Kidney epithelial cell (primary cell): Measurements from ENCODE around the gene UGT2B7. TPM values are rescaled to one million over a fixed set of nuclear protein-coding genes. Genes with fewer than 3 reads are reported as not detected.
"Not testable (repeated sequence)": the region's sequence is repeated elsewhere in the genome, so short reads cannot be mapped to it uniquely, and the experiment has no call there.

Source experiments
- DNase-seq: peaks from one replicate; pipeline ENCODE4 v3.0.0-alpha.2; 2010; ENCODE audit warnings: low read depth
- H3K27me3 ChIP-seq: 2 replicates; pipeline ENCODE4 v1.6.0; 2011; ENCODE audit warnings: low read length; ENCODE audit not compliant: control insufficient read depth, insufficient read depth
- H3K36me3 ChIP-seq: 2 replicates; pipeline ENCODE4 v1.5.1; 2011; ENCODE audit warnings: low read length; ENCODE audit not compliant: control insufficient read depth, insufficient read depth
- H3K4me3 ChIP-seq: 2 replicates; pipeline ENCODE4 v1.5.1; 2011; ENCODE audit warnings: low read depth, mild to moderate bottlenecking, control low read depth, low read length
- total RNA-seq: library from RNA; depleted of rRNA; stranded (reverse); fragments of >200 nt; gene quantifications from 2 replicates; pipeline ENCODE4 v1.2.3, GENCODE V29; 2015
- TF ChIP-seq, protein P1 (sequence below): IDR thresholded peaks from 2 replicates; pipeline ENCODE4 v1.5.1; 2011; ENCODE audit warnings: mild to moderate bottlenecking, moderate library complexity, low read length, control low read depth, inconsistent platforms; ENCODE audit not compliant: insufficient read depth, poor library complexity, severe bottlenecking

Gene UGT2B7
- total RNA-seq = 42.7 and 45.9 TPM in 2 replicates

DNA sequence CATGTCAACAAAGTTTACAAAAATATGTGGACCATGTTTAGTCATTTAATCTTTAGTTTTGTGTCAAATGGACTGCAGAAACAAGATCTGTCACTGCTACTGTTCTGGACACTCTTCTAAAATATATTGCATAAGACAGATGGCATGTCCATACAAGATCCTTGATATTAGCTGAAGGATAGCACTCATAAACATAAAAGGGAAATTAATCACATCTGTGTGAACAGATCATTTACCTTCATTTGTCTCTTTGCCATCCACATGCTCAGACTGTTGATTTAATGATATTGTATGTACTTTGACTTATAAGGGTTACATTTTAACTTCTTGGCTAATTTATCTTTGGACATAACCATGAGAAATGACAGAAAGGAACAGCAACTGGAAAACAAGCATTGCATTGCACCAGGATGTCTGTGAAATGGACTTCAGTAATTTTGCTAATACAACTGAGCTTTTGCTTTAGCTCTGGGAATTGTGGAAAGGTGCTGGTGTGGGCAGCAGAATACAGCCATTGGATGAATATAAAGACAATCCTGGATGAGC, at the start of gene UGT2B7:
TSS of gene UGT2B7 (plus strand) at position 364 of the 546 bp plus-strand sequence. CDS start at position 411, 47 bp downstream.
- Histone ChIP-seq H3K27me3 (no peaks in the 10 kb centered on the region), H3K36me3 (no peaks in the 10 kb centered on the region), H3K4me3 (no peak within 1 kb of the TSS)
- TF ChIP-seq, protein P1, sequence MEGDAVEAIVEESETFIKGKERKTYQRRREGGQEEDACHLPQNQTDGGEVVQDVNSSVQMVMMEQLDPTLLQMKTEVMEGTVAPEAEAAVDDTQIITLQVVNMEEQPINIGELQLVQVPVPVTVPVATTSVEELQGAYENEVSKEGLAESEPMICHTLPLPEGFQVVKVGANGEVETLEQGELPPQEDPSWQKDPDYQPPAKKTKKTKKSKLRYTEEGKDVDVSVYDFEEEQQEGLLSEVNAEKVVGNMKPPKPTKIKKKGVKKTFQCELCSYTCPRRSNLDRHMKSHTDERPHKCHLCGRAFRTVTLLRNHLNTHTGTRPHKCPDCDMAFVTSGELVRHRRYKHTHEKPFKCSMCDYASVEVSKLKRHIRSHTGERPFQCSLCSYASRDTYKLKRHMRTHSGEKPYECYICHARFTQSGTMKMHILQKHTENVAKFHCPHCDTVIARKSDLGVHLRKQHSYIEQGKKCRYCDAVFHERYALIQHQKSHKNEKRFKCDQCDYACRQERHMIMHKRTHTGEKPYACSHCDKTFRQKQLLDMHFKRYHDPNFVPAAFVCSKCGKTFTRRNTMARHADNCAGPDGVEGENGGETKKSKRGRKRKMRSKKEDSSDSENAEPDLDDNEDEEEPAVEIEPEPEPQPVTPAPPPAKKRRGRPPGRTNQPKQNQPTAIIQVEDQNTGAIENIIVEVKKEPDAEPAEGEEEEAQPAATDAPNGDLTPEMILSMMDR = no peak
- no peak for DNase-seq

DNA sequence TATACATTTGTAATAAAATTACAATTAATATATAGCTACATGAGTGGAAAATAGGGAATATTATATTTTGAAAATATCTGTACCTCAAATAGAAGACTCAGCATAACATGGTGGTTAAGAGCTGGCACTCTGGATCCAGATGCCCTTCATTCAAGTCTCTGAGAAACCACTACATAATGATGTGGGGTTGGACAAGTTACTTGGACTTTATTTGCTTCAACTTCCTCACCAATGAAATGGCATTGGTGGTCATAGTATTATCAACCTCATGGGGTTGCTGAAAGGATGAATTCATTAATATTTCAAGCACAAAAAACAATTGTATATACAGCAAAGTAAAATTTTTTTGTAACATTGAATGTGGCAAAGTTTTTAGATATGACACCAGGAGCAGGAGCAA, 46.4 kb upstream of the UGT2B7 start:
- TF ChIP-seq, protein P1 = no peak
- no peak overlapping the region for H3K4me3 ChIP-seq
- H3K36me3 ChIP-seq = no peaks in the 10 kb centered on the region
- H3K27me3 ChIP-seq = no peaks in the 10 kb centered on the region
- no peak for DNase-seq

DNA sequence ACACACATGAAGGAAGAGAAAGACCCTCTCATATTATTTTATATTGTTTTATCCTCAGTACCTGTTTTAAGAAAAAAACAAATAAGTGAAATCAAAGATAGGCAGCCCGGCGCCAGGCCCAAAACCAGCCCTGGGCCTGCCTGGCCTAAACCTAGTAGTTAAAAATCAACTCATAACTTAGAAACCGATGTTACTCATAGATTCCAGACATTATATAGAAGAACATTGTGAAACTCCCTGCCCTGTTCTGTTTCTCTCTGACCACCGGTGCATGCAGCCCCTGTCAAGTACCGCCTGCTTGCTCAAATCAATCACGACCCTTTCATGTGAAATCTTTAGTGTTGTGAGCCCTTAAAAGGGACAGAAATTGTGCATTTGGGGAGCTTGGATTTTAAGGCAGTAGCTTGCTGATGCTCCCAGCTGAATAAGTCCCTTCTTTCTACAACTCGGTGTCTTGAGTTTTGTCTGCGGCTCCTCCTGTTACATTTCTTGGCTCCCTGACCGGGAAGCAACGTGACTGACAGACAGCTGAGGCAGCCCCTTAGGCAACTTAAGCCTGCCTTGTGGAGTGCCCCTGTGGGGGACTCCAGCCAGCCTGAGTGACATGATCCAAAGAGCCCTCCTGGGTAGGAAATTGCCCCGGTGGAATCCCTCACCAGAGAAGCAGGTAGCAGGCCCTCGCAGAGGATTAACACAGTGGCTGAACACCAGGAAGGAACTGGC, 45.3 kb upstream of the UGT2B7 start:
- peak overlapping the region; percentile 81 for H3K4me3 ChIP-seq
- not testable (repeated sequence) for H3K36me3 ChIP-seq, DNase-seq, H3K27me3 ChIP-seq

DNA sequence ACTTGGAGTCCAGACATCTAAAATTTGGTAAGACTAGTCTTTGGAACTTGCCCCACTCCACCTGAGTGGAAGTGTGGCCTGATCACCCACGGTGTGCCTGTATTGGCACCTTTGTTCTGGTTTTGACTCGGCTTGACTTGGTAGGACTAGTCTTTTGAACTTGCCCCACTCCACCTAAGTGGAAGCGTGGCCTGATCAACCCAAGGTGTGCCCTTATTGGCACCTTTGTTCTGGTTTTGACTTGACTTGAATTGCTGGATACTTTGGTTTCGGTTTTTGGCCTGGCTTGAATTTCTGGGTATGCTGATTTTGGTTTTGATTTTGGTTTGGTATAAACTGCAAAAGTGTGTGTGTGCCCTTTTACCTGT, 44.7 kb upstream of the UGT2B7 start:
- no peak for DNase-seq
- TF ChIP-seq, protein P1 = no peak
- no peaks in the 10 kb centered on the region for H3K36me3 ChIP-seq
- H3K27me3 ChIP-seq = no peaks in the 10 kb centered on the region
- H3K4me3 ChIP-seq = peak overlapping the region; percentile 81

DNA sequence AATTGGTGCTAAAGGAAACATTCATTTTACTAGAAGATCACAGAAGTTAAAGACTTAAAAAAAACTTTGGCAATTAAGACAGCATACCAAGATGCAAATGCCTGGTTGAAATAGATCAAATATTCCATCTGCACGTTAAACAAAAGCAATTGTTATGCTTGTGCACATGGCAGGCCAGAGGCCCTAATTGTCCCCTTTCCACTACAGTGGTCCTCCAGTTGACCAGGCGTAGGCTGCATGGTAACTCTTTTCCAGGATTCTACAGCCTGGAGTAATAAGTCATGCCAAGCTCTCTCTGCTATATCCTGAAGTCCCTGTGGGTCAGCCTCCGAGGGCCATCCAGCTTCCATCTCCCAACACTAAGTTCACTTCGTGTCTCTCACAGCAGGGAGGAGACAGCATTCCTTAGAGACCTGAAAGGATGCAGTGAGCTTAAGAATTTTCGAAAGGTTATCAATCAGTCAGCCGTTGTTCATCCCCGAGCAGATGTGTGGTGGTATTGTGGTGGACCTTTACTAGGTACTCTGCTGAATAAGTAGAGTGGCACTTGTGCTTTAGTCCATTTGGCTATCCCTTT, 42.9 kb upstream of the UGT2B7 start:
- H3K4me3 ChIP-seq = peak overlapping the region; percentile 81
- not testable (repeated sequence) for DNase-seq, H3K36me3 ChIP-seq, H3K27me3 ChIP-seq

DNA sequence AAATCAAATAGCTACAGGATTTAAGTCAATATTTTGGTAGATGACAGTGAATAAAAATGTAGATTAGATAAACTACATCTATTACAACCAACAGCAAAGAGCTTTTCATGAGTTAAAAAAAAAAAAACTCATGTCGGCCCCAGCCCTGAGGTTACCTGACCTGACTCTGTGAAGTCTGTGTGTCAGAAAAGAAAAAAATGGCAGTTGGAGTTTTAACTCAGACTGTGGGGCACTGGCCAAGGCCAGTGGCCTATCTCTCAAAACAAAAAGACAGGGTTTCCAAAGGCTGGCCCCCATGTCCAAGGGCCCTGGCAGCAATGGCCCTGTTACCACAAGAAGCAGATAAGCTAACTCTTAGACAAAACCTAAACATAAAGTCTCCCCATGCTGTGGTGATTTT, 42.2 kb upstream of the UGT2B7 start:
- not testable (repeated sequence) for DNase-seq, H3K36me3 ChIP-seq, H3K27me3 ChIP-seq
- peak overlapping the region; percentile 81 for H3K4me3 ChIP-seq

DNA sequence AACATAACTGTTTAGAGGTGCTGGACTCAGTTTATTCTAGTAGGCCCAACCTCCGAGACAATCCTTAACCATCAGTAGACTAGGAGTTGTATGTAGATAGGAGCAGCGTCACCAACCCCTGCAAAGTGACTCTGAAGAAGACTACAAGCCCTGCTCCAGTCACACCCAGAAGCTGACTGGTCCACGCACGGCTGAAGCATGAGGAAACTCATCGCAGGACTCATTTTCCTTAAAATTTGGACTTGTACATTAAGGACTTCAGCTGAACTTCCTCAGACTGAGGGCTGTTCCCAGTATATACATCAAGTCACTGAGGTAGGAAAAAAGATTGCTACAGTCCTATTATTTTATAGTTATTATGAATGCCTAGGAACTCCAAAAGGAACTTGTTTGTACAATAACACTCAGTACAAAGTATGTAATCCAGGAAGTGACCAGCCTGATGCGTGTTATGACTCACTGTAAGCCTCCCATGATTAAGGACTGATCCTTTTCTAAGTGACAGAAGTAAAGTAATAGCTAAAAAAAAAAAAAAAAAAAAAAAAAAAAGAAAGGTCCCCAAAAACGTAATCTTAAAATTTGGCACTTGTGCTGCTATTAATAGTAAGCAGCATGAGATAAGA, 41.6 kb upstream of the UGT2B7 start:
- peak; percentile 70 for DNase-seq
- Histone ChIP-seq H3K27me3 (no peaks in the 10 kb centered on the region), H3K36me3 (peaks cover 1% of the 10 kb centered on the region), H3K4me3 (peak overlapping the region; percentile 81)
- TF ChIP-seq, protein P1 = no peak
